Panc1 (cell line): ENCODE results near the gene AGTR1.

ENCODE experiments used
- CTCF ChIP-seq: fragments of 450-650 bp; IDR thresholded peaks from 2 replicates; pipeline ENCODE4 v1.5.1; 2017; ENCODE audit warnings: mild to moderate bottlenecking
- POLR2AphosphoS5 ChIP-seq: IDR thresholded peaks from 2 replicates; pipeline ENCODE4 v1.6.1; 2012; ENCODE audit warnings: mild to moderate bottlenecking, low read depth, low read length, moderate library complexity
- SIN3A ChIP-seq: IDR thresholded peaks from 2 replicates; pipeline ENCODE4 v1.6.1; 2012; ENCODE audit warnings: low read depth, mild to moderate bottlenecking, low read length, moderate library complexity, borderline replicate concordance; ENCODE audit not compliant: insufficient read depth
- TF ChIP-seq, protein P1 (sequence below), 2 experiments: IDR thresholded peaks; 2 replicates each; pipeline ENCODE4 v1.6.1; 2011 to 2012; ENCODE audit warnings: low read depth in 2 of 2, control low read depth in 1 of 2, low read length in 1 of 2, mild to moderate bottlenecking in 1 of 2, moderate library complexity in 1 of 2; ENCODE audit not compliant: insufficient read depth in 1 of 2

- TF ChIP-seq POLR2AphosphoS5 (no peak), CTCF (no peak), SIN3A (no peak)
- TF ChIP-seq, protein P1, sequence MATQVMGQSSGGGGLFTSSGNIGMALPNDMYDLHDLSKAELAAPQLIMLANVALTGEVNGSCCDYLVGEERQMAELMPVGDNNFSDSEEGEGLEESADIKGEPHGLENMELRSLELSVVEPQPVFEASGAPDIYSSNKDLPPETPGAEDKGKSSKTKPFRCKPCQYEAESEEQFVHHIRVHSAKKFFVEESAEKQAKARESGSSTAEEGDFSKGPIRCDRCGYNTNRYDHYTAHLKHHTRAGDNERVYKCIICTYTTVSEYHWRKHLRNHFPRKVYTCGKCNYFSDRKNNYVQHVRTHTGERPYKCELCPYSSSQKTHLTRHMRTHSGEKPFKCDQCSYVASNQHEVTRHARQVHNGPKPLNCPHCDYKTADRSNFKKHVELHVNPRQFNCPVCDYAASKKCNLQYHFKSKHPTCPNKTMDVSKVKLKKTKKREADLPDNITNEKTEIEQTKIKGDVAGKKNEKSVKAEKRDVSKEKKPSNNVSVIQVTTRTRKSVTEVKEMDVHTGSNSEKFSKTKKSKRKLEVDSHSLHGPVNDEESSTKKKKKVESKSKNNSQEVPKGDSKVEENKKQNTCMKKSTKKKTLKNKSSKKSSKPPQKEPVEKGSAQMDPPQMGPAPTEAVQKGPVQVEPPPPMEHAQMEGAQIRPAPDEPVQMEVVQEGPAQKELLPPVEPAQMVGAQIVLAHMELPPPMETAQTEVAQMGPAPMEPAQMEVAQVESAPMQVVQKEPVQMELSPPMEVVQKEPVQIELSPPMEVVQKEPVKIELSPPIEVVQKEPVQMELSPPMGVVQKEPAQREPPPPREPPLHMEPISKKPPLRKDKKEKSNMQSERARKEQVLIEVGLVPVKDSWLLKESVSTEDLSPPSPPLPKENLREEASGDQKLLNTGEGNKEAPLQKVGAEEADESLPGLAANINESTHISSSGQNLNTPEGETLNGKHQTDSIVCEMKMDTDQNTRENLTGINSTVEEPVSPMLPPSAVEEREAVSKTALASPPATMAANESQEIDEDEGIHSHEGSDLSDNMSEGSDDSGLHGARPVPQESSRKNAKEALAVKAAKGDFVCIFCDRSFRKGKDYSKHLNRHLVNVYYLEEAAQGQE (IDR thresholded peaks at IDR 0.05; ENCODE audit: insufficient read depth in 1 of 2, low read depth in 2 of 2, low read length in 1 of 2): no peak
These were observed 16.8 kb downstream of the AGTR1 start for GRCh38 chr3:148714521-148714920.
